T-helper 1 cell treated with Interleukin-12 subunit alpha and Interleukin-12 subunit beta and Interleukin-4 antibody, amounts not matched to agents 30 ng/mL and 1 ng/mL, for 36 hours (primary cell): Measurements from ENCODE around the gene MMAB. TPM values are rescaled to one million over a fixed set of nuclear protein-coding genes. Genes with fewer than 3 reads are reported as not detected.

ENCODE experiments used
- intact Hi-C: fragments of 100-400 bp; cut with micrococcal nuclease; formaldehyde crosslinking; loops from one replicate; pipeline ENCODE4 v1.15.1; 2024
- total RNA-seq: library from RNA; stranded (reverse); gene quantifications from 2 replicates; pipeline ENCODE4 v1.2.3, GENCODE V29; 2022

The MMAB gene
- total RNA-seq, 1 donor from 2014 or later = 23.3 TPM

DNA sequence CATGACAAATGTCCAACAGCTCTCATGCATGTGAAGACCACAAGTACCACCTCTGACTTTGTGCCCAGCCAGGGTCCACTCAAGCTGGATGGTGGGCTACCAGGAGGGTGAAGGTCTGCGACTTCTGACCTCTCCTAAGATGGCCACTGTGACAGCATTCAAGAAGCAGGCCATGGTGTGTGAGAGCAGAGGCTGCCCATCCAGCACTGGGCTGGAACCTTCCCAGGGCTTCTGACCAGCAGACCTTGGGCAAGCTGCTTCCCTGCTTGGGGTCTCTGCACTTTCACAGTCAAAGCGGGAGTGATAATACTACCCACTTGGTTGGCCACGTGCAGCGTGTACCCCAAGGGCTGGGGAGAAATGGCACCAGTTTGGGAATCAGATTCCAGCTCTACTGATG, 10.4 kb downstream of the MMAB start:
- intact Hi-C loops = no loop called here

DNA sequence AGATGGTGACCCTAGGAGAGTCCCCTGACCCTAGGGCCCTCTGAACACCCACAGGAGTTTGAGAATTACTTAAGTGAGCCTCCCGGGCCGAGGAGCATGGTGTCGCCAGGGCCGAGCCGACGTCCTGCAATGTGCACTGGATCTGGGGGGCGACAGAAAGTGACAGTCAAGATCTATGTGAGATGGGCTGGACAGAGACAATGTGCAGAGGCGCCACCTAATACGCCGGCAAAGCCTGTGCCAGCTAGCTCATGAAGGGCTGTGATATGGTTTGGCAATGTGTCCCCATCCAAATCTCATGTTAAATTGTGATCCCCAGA, 11.6 kb downstream of the MMAB start:
- intact Hi-C loops = no loop called here

DNA sequence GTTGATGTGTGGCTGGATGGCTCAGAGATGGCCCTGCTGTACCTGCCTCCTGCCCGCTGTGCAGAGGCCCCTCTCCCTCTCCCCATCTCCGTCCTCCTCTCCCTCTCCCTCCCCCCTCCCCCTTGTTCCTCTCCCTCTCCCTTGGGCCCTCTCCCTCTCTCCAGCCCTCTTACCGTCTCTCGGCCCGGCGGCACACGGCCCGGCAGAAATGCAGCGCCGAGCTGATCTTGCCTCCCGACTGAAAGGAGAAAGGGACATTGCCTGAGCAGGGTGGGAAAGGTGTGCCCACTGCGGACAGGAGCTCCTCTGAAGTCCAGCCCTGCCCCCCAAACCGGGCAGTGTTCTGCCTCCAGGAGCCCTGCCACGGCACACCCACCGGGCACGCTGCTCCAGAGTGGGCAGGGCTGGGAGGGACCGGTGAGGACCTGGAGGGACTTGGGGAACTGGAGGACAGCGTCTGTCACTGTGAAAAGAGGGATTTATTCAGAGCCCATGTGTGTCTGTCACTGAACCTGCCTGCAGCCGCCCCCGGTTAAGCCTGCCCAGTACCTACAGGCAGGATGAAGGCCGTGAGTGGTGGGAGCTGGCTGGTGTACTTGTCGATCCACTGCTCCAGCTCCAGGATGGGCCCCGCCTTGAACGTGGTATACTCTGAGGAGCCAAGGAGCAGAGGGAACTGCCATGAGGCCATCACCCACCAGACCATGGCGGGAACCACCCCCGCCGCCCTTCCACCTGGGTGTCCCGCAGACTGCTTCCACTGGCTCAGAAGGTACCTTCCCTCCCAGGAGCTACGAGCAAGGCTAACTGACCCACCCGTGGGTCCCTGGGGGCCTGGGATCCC, 12.2 kb downstream of the MMAB start:
- intact Hi-C loops = no loop called here

DNA sequence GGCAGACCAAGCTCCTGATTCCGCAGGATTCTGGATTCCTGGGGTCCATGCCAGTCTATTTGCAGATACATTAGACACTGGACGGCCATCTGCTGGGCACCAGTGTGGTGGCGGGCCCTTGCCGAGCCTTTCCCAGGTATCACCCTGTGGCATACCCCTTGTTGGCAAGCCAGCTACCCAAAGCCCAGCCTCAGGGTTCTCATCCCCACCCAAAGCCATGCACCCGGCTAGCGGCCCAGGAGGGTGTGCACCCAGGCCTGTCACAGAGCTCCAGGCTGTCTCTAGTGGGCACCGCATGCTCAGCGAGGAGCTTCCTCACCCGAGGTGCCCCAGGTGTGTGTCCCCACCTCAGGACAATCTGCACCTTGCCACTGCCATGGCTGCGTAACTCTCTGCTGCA, 13.7 kb downstream of the MMAB start:
- intact Hi-C loops = no loop called here

- intact Hi-C loops = no loop called here
These were observed 14.2 kb downstream of the MMAB start for GRCh38 chr12:109559200-109559505.

GRCh38 chr12:109558374-109559199, 14.7 kb downstream of the MMAB start:
- intact Hi-C loops = no loop called here

GRCh38 chr12:109557805-109558204, 15.5 kb downstream of the MMAB start:
- intact Hi-C loops = no loop called here

DNA sequence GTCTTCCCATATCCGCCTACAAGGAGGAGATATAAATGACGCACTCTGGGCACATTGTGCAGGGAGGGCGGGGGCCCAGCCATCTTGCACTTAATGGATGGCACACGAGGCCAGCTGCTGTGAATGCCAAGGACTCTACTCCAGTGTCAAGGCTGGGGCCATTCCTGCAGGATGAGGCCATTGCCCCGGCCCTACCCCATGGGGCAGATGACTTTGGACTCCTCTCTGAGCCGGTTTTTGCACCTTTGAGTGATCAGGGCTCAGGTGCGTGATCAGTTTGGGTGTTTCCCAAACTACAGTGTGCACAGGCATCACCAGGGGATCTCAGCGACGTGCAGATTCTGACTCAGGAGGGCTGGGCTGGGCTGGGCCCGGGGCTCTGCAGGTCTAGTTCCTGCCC, 16.1 kb downstream of the MMAB start:
- intact Hi-C loops = no loop called here

DNA sequence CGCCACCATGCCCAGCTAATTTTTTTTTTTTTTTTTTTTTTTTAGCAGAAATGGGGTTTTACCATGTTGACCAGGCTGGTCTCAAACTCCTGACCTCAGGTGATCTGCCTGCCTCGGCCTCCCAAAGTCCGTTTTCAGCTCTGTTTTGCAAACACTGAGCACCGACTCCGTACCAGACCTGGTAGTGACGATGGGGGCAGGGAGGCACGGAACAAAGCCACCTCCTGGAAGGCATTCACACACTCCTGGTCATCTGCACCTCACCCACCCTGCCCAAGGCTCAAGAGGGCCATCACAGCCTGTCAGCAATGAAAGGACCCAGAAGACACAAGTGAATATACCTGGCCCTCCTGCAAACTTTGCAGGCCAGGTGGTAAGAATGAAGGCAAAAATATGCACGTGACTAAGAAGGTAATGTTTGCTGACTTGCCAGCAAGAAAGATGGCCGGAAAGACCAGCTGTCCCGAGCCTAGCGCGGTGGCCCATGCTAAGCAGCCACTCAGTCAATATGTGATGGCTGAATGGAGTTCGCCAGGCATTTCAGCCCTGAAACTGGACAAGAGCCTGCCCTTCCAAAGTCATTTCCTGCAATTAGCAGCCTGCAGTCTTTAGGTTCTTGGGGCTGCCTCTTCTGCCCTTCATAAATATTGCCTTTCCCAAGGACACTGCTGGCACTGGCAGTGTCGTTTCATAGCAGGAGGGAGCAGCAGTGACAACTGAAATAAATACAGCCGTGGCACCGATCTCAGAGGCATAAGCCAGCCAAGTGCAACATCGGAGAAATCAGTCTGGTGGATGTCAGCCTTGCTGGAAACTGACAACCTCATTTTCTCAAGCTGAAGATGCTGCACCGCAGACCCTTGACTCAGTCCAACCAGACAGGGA, 17.6 kb downstream of the MMAB start:
- intact Hi-C loops = no loop called here

- intact Hi-C loops = no loop called here
These were observed 18.5 kb downstream of the MMAB start for GRCh38 chr12:109554761-109555160.

- intact Hi-C loops = no loop called here
These were observed 19.3 kb downstream of the MMAB start for GRCh38 chr12:109553906-109554500.

GRCh38 chr12:109553483-109553882, 19.8 kb downstream of the MMAB start:
- intact Hi-C loops = no loop called here

GRCh38 chr12:109552971-109553370, 20.3 kb downstream of the MMAB start:
- intact Hi-C loops = no loop called here

DNA sequence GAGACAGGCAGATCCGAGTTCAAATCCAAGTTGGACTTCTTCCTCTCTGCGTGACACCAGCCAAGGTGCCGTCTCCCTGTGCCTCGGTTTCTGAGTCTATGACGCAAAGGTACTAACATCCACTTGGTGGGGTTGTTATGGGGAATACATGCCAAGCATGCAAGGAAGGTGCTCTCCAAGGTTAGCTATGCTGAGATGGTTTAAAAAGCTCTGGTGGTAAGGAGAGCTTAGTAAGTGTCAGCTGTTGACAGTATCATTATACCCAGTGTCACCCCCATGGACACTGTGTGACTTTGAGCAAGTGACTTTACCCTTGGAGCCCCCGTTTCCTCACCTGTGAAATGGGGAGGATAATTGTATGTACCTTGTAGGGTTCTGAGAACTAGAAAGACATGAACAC, 22.2 kb downstream of the MMAB start:
- intact Hi-C loops = no loop called here

DNA sequence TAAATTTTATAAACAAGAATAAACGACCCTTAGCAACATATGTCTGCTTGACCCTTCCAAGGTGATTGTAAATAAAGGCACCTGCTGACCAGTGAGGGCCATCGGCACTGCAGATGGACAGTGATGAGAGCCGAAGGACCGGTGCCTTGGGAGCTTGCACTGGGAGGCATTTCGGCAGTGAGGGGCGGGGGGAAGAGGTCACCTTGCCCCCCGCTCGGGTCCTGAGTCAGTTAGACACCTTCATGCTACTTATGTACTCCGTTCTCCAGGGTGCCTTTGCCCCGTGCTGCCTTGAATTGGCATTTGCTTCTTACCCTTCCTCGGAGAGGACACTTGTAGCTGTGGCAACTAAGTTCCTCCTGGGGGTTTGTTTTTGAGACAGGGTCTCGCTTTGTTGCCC, 23.0 kb downstream of the MMAB start:
- intact Hi-C loops = no loop called here

DNA sequence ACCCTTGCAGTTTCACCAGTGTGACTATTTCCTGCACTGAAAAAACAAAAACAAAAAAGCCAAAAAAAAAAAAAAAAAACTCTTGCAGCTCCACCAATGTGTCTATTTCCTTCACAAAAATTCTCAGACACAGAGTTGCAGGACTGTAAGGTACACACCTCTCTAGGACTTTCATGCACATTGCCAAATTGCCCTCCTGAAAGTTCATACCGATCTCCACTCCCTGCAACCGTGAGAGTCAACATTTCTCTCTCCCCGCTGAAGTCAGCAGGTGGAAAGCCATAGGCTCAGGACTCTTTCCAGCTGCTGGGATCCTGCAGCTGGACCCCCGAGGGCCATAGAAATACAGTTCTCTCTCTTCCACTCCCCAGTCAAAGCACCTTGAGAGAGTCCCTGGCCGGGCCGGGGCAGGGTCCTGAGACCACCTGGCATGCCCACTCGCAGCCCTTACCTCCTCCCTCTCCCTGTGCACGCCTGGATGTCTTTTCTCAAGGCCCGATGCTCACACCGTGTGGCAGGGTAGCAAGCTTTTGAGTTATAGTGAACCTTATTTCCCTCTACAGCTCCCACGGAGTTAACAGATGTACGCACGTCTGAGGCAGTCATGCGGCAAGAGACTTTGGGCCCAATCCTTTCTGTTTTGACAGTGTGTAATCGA, 23.6 kb downstream of the MMAB start:
- intact Hi-C loops = no loop called here

DNA sequence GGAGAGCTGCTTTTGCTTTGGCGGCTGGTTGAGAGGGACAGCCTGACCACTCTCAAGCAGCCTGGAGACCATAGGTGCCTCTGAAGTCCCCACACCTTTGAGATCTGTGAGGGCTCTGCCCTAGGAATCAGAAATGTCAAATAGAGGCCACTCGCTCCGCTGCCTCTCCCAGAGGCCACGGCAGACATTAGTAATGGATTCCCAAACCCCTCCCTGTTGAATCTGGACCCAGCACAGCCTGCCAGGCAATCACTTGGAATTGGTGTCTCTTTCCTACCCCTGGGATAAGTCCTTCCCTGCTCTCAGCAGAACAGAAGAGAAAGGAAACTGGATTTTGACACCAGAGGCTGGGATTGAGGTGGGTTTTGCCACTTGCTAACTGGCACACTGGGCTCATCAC, 25.0 kb downstream of the MMAB start:
- intact Hi-C loops = no loop called here

DNA sequence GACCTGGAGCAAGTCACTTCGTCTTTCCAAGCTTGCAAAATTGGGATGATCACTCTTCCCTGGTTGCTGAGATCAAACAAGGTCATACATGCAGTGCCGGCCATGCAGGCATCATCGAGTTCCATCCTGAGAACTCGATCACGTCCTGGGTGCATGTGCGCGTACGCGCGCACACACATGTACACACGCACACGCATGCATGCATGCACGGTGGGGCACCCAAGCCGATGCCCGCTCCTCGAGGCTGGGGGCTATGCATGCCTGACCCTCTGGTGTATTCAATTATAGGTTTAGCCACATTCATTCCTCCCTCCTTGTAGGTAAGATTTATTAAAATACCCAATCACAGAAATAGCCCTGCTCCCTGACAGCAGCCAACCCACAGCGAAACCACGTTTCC, 26.0 kb downstream of the MMAB start:
- intact Hi-C loops = no loop called here

- intact Hi-C loops = no loop called here
These were observed 27.5 kb downstream of the MMAB start for GRCh38 chr12:109545826-109546225.

DNA sequence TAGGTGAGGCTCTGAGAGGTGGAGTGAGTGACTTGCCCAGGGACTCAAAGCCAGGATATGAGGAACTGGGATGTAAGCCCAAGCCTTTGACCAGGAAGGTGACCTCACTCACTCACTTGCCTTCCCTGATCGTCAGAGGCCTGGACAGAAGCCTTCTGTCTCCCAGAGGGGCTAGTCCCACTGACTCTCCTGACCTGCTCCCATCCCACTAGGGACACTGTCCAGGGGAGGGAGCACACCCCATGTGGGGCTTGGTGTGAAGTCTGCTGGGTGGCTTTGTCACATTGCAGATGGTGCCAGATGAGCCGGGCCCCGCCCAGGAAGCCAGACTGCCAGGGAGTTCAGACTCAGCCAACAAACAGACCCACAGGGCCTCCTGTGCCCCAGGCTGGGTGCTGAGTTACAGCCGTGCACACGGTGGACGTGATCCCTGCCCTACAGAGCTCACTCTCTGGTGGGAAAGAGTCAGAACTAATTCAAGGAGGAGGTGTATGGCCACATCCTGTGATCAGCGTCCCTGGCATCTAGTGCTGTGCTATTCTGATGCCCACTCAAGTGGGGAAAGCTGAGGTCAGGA, 28.3 kb downstream of the MMAB start:
- intact Hi-C loops = no loop called here

DNA sequence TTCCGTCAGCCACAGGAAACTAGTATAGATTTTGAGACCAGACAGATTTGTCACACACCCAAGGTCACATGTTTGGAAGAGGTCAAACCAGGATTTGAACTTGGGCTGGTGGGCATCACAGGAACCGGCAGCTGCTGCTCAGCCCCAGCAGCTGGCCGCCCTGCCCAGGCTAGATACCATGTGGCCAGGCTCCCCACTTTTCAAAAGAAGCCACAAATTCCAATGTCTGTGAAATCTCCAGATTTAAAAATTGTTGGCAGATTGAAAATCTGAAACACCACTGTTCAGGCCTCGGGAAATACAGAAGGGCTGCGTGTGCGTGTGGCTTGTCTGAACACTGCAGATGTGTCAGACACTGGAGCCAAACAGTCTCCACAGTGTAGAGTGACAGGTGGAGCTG, 30.4 kb downstream of the MMAB start:
- intact Hi-C loops = no loop called here
